ENCODE measurements around the gene CCDC191. TPM values are rescaled to one million over a fixed set of nuclear protein-coding genes. Genes with fewer than 3 reads are reported as not detected.
A peak's percentile ranks its signal among the peaks of the same experiment; 100 is the strongest.

Gene CCDC191
- total RNA-seq, 1 donor from 2014 or later = 2.9 TPM

- no peak for DNase-seq (ENCODE audit: low spot score)
- no peak overlapping the region for H3K4me3 Mint-ChIP-seq (ENCODE audit: unreplicated experiment)
- H3K27me3 Mint-ChIP-seq (ENCODE audit: low read depth) = no peaks in the 10 kb centered on the region
- no peak overlapping the region for H3K27ac Mint-ChIP-seq (ENCODE audit: unreplicated experiment)
- H3K36me3 Mint-ChIP-seq (ENCODE audit: low read depth) = peaks cover 18% of the 10 kb centered on the region
- no peaks in the 10 kb centered on the region for H3K9me3 Mint-ChIP-seq (ENCODE audit: low read depth)
- no peak for TF ChIP-seq CTCF (IDR thresholded peaks at IDR 0.05)
- H3K4me1 Mint-ChIP-seq (ENCODE audit: low read depth) = peaks cover 24% of the 10 kb centered on the region
Observed at GRCh38 chr3:114067804-114068203, 11.5 kb upstream of the CCDC191 start.

GRCh38 chr3:114060906-114061655 is 4.8 kb upstream of the CCDC191 start:
- H3K27me3 Mint-ChIP-seq (ENCODE audit: low read depth) = no peaks in the 10 kb centered on the region
- no peaks in the 10 kb centered on the region for H3K9me3 Mint-ChIP-seq (ENCODE audit: low read depth)
- no peak for TF ChIP-seq CTCF (IDR thresholded peaks at IDR 0.05)
- H3K4me3 Mint-ChIP-seq (ENCODE audit: unreplicated experiment) = no peak overlapping the region
- H3K27ac Mint-ChIP-seq (ENCODE audit: unreplicated experiment) = no peak overlapping the region
- peaks cover 3% of the 10 kb centered on the region for H3K36me3 Mint-ChIP-seq (ENCODE audit: low read depth)
- peaks cover 36% of the 10 kb centered on the region for H3K4me1 Mint-ChIP-seq (ENCODE audit: low read depth)
- no peak for DNase-seq (ENCODE audit: low spot score)

- DNase-seq (ENCODE audit: low spot score) = no peak
- H3K27ac Mint-ChIP-seq (ENCODE audit: unreplicated experiment) = no peak overlapping the region
- H3K4me3 Mint-ChIP-seq (ENCODE audit: unreplicated experiment) = no peak overlapping the region
- no peaks in the 10 kb centered on the region for H3K36me3 Mint-ChIP-seq (ENCODE audit: low read depth)
- H3K4me1 Mint-ChIP-seq (ENCODE audit: low read depth) = peaks cover 25% of the 10 kb centered on the region
- H3K27me3 Mint-ChIP-seq (ENCODE audit: low read depth) = no peaks in the 10 kb centered on the region
- no peaks in the 10 kb centered on the region for H3K9me3 Mint-ChIP-seq (ENCODE audit: low read depth)
- TF ChIP-seq CTCF (IDR thresholded peaks at IDR 0.05) = no peak
Observed at GRCh38 chr3:114058646-114059045, 2.3 kb upstream of the CCDC191 start.

GRCh38 chr3:114057011-114057347 is 653 bp upstream of the CCDC191 start:
- Mint-ChIP-seq H3K9me3 (ENCODE audit: low read depth) (no peaks in the 10 kb centered on the region), H3K4me3 (ENCODE audit: unreplicated experiment) (peak overlapping the region; percentile 91), H3K36me3 (ENCODE audit: low read depth) (no peaks in the 10 kb centered on the region), H3K27me3 (ENCODE audit: low read depth) (no peaks in the 10 kb centered on the region), H3K4me1 (ENCODE audit: low read depth) (peaks cover 25% of the 10 kb centered on the region), H3K27ac (ENCODE audit: unreplicated experiment) (peak overlapping the region; percentile 97)
- DNase-seq (ENCODE audit: low spot score) = no peak
- no peak for TF ChIP-seq CTCF (IDR thresholded peaks at IDR 0.05)

GRCh38 chr3:114052216-114052615 is 4.1 kb downstream of the CCDC191 start:
- DNase-seq (ENCODE audit: low spot score) = no peak

More at GRCh38 chr3:114052216-114052615, 4.1 kb downstream of the CCDC191 start:
- Mint-ChIP-seq H3K27me3 (ENCODE audit: low read depth) (no peaks in the 10 kb centered on the region), H3K4me3 (ENCODE audit: unreplicated experiment) (no peak overlapping the region), H3K36me3 (ENCODE audit: low read depth) (peaks cover 3% of the 10 kb centered on the region), H3K27ac (ENCODE audit: unreplicated experiment) (no peak overlapping the region), H3K4me1 (ENCODE audit: low read depth) (peaks cover 11% of the 10 kb centered on the region), H3K9me3 (ENCODE audit: low read depth) (no peaks in the 10 kb centered on the region)
- no peak for TF ChIP-seq CTCF (IDR thresholded peaks at IDR 0.05)

All from chondrocyte (in vitro differentiated cells).